ENCODE measurements around the gene PDE6H. TPM values are rescaled to one million over a fixed set of nuclear protein-coding genes. Genes with fewer than 3 reads are reported as not detected.

The PDE6H gene
- total and polyA plus RNA-seq, 10 of the 15 experiments (the other 5 are each of a cell fraction or from before 2014, with no cell fraction given), result 0.16 TPM; not detected in 9

DNA sequence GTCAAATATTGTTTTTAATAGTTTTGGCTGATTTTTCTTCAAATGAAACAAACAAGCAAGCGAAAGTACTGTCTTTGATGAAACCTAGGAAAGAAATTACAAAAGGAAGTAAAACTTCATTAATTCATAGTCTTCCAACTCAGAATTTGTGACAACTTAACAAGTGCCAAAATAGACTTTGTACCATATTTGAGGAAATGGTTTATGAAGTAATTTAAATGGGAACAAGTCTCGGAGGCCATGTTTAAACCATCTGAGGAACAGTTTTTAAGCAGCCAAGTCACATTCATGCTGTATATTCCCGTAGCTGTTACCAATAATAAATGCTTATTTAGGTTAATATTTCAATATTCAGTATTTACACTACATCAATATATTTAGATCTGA is 10.7 kb upstream of the PDE6H start (continued):
- TF ChIP-seq, protein P1, sequence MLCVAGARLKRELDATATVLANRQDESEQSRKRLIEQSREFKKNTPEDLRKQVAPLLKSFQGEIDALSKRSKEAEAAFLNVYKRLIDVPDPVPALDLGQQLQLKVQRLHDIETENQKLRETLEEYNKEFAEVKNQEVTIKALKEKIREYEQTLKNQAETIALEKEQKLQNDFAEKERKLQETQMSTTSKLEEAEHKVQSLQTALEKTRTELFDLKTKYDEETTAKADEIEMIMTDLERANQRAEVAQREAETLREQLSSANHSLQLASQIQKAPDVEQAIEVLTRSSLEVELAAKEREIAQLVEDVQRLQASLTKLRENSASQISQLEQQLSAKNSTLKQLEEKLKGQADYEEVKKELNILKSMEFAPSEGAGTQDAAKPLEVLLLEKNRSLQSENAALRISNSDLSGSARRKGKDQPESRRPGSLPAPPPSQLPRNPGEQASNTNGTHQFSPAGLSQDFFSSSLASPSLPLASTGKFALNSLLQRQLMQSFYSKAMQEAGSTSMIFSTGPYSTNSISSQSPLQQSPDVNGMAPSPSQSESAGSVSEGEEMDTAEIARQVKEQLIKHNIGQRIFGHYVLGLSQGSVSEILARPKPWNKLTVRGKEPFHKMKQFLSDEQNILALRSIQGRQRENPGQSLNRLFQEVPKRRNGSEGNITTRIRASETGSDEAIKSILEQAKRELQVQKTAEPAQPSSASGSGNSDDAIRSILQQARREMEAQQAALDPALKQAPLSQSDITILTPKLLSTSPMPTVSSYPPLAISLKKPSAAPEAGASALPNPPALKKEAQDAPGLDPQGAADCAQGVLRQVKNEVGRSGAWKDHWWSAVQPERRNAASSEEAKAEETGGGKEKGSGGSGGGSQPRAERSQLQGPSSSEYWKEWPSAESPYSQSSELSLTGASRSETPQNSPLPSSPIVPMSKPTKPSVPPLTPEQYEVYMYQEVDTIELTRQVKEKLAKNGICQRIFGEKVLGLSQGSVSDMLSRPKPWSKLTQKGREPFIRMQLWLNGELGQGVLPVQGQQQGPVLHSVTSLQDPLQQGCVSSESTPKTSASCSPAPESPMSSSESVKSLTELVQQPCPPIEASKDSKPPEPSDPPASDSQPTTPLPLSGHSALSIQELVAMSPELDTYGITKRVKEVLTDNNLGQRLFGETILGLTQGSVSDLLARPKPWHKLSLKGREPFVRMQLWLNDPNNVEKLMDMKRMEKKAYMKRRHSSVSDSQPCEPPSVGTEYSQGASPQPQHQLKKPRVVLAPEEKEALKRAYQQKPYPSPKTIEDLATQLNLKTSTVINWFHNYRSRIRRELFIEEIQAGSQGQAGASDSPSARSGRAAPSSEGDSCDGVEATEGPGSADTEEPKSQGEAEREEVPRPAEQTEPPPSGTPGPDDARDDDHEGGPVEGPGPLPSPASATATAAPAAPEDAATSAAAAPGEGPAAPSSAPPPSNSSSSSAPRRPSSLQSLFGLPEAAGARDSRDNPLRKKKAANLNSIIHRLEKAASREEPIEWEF (IDR thresholded peaks at IDR 0.05; ENCODE audit: insufficient replicate concordance, low read depth, low read length), result peak; percentile 47
- peak; percentile 78; the same call in 1 of the 2 replicates for TF ChIP-seq ZNF24 (IDR thresholded peaks at IDR 0.05)

DNA sequence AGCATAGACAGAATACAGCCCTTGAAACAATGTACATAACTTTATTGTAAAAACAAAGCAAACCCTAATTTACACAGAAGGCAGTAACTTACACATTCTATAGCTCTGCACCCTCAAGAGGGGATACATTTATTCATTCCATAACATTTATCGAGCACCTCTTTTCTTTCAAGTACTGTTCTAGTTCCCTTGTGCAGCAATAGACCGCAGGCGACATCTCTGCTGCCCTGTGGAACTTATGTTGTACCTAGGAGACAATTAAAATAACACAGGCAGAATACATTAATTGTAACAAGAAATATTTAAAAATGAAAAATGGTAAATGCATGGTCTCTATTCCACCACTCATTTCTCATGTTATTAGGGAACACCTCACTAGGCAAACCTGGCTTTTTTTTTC is 10.0 kb upstream of the PDE6H start:
- H3K36me3 ChIP-seq (ENCODE audit: control insufficient read depth in 2 of 2, insufficient read depth in 2 of 2, low read length in 1 of 2), result no peaks in the 10 kb centered on the region
- no peaks in the 10 kb centered on the region for H3K9me3 ChIP-seq (replicated peaks; ENCODE audit: control insufficient read depth, insufficient read depth, low read length)
- intact Hi-C loops (cut with micrococcal nuclease; ENCODE audit: unreplicated experiment) (no loop called here), in situ Hi-C loops (cut with MboI) (loop anchor here (25.0 kb wide), 1 partner anchor 575 kb away; no protein-coding TSS in a partner anchor)
- no peak overlapping the region for H3K4me3 ChIP-seq
- H4K20me1 ChIP-seq (ENCODE audit: control insufficient read depth, insufficient read depth), result no peaks in the 10 kb centered on the region
- H3K4me2 ChIP-seq (ENCODE audit: control insufficient read depth, insufficient read depth), result peak overlapping the region; percentile 93
- H2AFZ ChIP-seq (ENCODE audit: control insufficient read depth, low read depth, low read length), result peak overlapping the region; percentile 85
- H3K79me2 ChIP-seq (ENCODE audit: control insufficient read depth, insufficient read depth, low read length), result peaks cover 51% of the 10 kb centered on the region
- SMC1A ChIA-PET (ENCODE audit: uncharacterized antibody, unreplicated experiment), result interaction anchor here (0.8 to 3.3 kb wide), 7 partner anchors 12 to 30 kb away, joined by 3 to 14 read pairs (median 5); no protein-coding TSS in a partner anchor
- FAIRE-seq (no peak), DNase-seq (ENCODE audit: low read depth, low spot score) (no peak), ATAC-seq (no peak)
- no TSS peak for BruUV-seq (replicated peaks)
- WGBS (ENCODE audit: insufficient coverage, insufficient replicate concordance, low lambda C conversion rate, missing lambda C conversion rate), result 49% methylated on average over 3 of the region's 3 CpGs
- RAD21 ChIA-PET (ENCODE audit: unreplicated experiment), result interaction anchor here (1.7 to 4.7 kb wide), 2 partner anchors 11 to 15 kb away, joined by 16 to 25 read pairs; no protein-coding TSS in a partner anchor
- CTCF ChIA-PET, result interaction anchor here (1.3 to 2.6 kb wide), 4 partner anchors 14 to 33 kb away, joined by 3 to 7 read pairs (median 4); no protein-coding TSS in a partner anchor
- H3K4me1 ChIP-seq (ENCODE audit: control insufficient read depth, insufficient read depth, low read length), result no peaks in the 10 kb centered on the region; the same call in none of the 2 replicates
- peak overlapping the region; percentile 97 for H3K9ac ChIP-seq (ENCODE audit: control insufficient read depth, insufficient read depth, low read length)
- H3K27ac ChIP-seq (ENCODE audit: control insufficient read depth, insufficient read depth), result peak overlapping the region; percentile 94
- no peaks in the 10 kb centered on the region for H3K27me3 ChIP-seq (replicated peaks in 1 of 2; ENCODE audit: control insufficient read depth in 2 of 2, insufficient read depth in 2 of 2, low read length in 1 of 2)
- POLR2A ChIA-PET, result interaction anchor here (0.5 to 1.7 kb wide), 2 partner anchors 10 to 15 kb away, joined by 4 to 11 read pairs; no protein-coding TSS in a partner anchor
- TF ChIP-seq, protein P2, sequence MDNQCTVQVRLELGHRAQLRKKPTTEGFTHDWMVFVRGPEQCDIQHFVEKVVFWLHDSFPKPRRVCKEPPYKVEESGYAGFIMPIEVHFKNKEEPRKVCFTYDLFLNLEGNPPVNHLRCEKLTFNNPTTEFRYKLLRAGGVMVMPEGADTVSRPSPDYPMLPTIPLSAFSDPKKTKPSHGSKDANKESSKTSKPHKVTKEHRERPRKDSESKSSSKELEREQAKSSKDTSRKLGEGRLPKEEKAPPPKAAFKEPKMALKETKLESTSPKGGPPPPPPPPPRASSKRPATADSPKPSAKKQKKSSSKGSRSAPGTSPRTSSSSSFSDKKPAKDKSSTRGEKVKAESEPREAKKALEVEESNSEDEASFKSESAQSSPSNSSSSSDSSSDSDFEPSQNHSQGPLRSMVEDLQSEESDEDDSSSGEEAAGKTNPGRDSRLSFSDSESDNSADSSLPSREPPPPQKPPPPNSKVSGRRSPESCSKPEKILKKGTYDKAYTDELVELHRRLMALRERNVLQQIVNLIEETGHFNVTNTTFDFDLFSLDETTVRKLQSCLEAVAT (IDR thresholded peaks at IDR 0.05), result peak; percentile 40; the same call in 1 of the 2 replicates
- TF ChIP-seq MEF2B (IDR thresholded peaks at IDR 0.05; ENCODE audit: partially characterized antibody, poor library complexity, severe bottlenecking) (no peak), SREBF2 (IDR thresholded peaks at IDR 0.05; ENCODE audit: low read length) (no peak), POLR2AphosphoS5 (IDR thresholded peaks at IDR 0.05; ENCODE audit: low read length) (no peak), MTA3 (IDR thresholded peaks at IDR 0.05; ENCODE audit: borderline replicate concordance, low read length) (no peak), RAD21 (IDR thresholded peaks at IDR 0.05; ENCODE audit: insufficient read depth, low read depth, low read length) (no peak), MEF2A (IDR thresholded peaks at IDR 0.05; ENCODE audit: insufficient read depth, low read depth, low read length) (no peak)
- TF ChIP-seq, protein P3, sequence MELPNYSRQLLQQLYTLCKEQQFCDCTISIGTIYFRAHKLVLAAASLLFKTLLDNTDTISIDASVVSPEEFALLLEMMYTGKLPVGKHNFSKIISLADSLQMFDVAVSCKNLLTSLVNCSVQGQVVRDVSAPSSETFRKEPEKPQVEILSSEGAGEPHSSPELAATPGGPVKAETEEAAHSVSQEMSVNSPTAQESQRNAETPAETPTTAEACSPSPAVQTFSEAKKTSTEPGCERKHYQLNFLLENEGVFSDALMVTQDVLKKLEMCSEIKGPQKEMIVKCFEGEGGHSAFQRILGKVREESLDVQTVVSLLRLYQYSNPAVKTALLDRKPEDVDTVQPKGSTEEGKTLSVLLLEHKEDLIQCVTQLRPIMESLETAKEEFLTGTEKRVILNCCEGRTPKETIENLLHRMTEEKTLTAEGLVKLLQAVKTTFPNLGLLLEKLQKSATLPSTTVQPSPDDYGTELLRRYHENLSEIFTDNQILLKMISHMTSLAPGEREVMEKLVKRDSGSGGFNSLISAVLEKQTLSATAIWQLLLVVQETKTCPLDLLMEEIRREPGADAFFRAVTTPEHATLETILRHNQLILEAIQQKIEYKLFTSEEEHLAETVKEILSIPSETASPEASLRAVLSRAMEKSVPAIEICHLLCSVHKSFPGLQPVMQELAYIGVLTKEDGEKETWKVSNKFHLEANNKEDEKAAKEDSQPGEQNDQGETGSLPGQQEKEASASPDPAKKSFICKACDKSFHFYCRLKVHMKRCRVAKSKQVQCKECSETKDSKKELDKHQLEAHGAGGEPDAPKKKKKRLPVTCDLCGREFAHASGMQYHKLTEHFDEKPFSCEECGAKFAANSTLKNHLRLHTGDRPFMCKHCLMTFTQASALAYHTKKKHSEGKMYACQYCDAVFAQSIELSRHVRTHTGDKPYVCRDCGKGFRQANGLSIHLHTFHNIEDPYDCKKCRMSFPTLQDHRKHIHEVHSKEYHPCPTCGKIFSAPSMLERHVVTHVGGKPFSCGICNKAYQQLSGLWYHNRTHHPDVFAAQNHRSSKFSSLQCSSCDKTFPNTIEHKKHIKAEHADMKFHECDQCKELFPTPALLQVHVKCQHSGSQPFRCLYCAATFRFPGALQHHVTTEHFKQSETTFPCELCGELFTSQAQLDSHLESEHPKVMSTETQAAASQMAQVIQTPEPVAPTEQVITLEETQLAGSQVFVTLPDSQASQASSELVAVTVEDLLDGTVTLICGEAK (IDR thresholded peaks at IDR 0.05; ENCODE audit: borderline replicate concordance), result peak; percentile 10; the same call in 1 of the 2 replicates
